Liver (tissue), 9 donors: ENCODE results near the gene TRIM33. TPM values are rescaled to one million over a fixed set of nuclear protein-coding genes. Genes with fewer than 3 reads are reported as not detected.

Source experiments
- DNase-seq: peaks from one replicate; pipeline ENCODE4 v3.0.0-alpha.2; 2017; ENCODE audit warnings: low spot score
- H3K27ac ChIP-seq, 2 donors: one replicate each; pipeline ENCODE4 v1.7.0; 2013; ENCODE audit warnings: inconsistent platforms in 2 of 2, low read length in 2 of 2, control low read depth in 1 of 2, low read depth in 1 of 2, mild to moderate bottlenecking in 1 of 2
- H3K27me3 ChIP-seq, 4 donors: one replicate each; pipeline versions ENCODE4 v1.6.1 to v1.7.0; 2013; ENCODE audit warnings: low read length in 3 of 4, inconsistent platforms in 1 of 4, mild to moderate bottlenecking in 1 of 4, moderate library complexity in 1 of 4; ENCODE audit not compliant: control insufficient read depth in 4 of 4, insufficient read depth in 4 of 4
- H3K36me3 ChIP-seq, 4 donors: one replicate each; pipeline versions ENCODE4 v1.6.1 to v1.7.0; 2013; ENCODE audit warnings: low read length in 3 of 4, mild to moderate bottlenecking in 3 of 4, low read depth in 1 of 4, moderate library complexity in 1 of 4; ENCODE audit not compliant: control insufficient read depth in 4 of 4, insufficient read depth in 3 of 4
- H3K4me1 ChIP-seq, 4 donors: one replicate each; pipeline versions ENCODE4 v1.6.1 to v1.7.0; 2013; ENCODE audit warnings: low read length in 3 of 4, mild to moderate bottlenecking in 3 of 4, moderate library complexity in 1 of 4; ENCODE audit not compliant: control insufficient read depth in 4 of 4, insufficient read depth in 4 of 4
- H3K4me3 ChIP-seq, 3 donors: one replicate each; pipeline versions ENCODE4 v1.6.1 to v1.7.0; 2013; ENCODE audit warnings: low read length in 3 of 3, control low read depth in 1 of 3, low read depth in 1 of 3, mild to moderate bottlenecking in 1 of 3
- H3K9ac ChIP-seq, 2 donors: one replicate each; pipeline ENCODE4 v1.7.0; 2013; ENCODE audit warnings: low read length in 2 of 2, mild to moderate bottlenecking in 2 of 2, moderate library complexity in 2 of 2, control low read depth in 1 of 2, low read depth in 1 of 2
- H3K9me3 ChIP-seq, 4 donors: one replicate each; pipeline versions ENCODE4 v1.6.1 to v1.7.0; 2013; ENCODE audit warnings: low read length in 3 of 4; ENCODE audit not compliant: control insufficient read depth in 4 of 4
- EGR1 ChIP-seq, 2 donors: IDR thresholded peaks; 2 replicates each; pipeline ENCODE4 v1.6.1; 2016 to 2018; ENCODE audit warnings: antibody characterized with exemption in 2 of 2, low read depth in 2 of 2
- FOXA1 ChIP-seq: IDR thresholded peaks from 2 replicates; pipeline ENCODE4 v1.6.1; 2016; ENCODE audit warnings: antibody characterized with exemption
- FOXA2 ChIP-seq: IDR thresholded peaks from 2 replicates; pipeline ENCODE4 v1.6.1; 2016; ENCODE audit warnings: antibody characterized with exemption
- GABPA ChIP-seq, 2 donors: IDR thresholded peaks in 1 of 2; conservative IDR thresholded peaks in 1 of 2; 2 replicates each; pipeline ENCODE4 v1.6.1; 2016; ENCODE audit warnings: antibody characterized with exemption in 2 of 2, mild to moderate bottlenecking in 1 of 2, moderate library complexity in 1 of 2
- HNF4A ChIP-seq, 2 donors: conservative IDR thresholded peaks; 2 replicates each; pipeline ENCODE4 v1.6.1; 2016; ENCODE audit warnings: antibody characterized with exemption in 2 of 2, mild to moderate bottlenecking in 2 of 2
- HNF4G ChIP-seq: IDR thresholded peaks from 2 replicates; pipeline ENCODE4 v1.6.1; 2016; ENCODE audit warnings: antibody characterized with exemption
- JUND ChIP-seq, 2 donors: IDR thresholded peaks; 2 replicates each; pipeline ENCODE4 v1.6.1; 2016; ENCODE audit warnings: antibody characterized with exemption in 2 of 2
- NR2F2 ChIP-seq: IDR thresholded peaks from 2 replicates; pipeline ENCODE4 v1.6.1; 2016; ENCODE audit warnings: antibody characterized with exemption
- RAD21 ChIP-seq, 2 donors: IDR thresholded peaks; 2 replicates each; pipeline ENCODE4 v1.6.1; 2016; ENCODE audit warnings: antibody characterized with exemption in 2 of 2, mild to moderate bottlenecking in 2 of 2
- RXRA ChIP-seq, 2 donors: IDR thresholded peaks; 2 replicates each; pipeline ENCODE4 v1.6.1; 2017 to 2018; ENCODE audit warnings: antibody characterized with exemption in 2 of 2, mild to moderate bottlenecking in 1 of 2
- SP1 ChIP-seq: IDR thresholded peaks from 2 replicates; pipeline ENCODE4 v1.6.1; 2018; ENCODE audit warnings: antibody characterized with exemption, mild to moderate bottlenecking
- TAF1 ChIP-seq: conservative IDR thresholded peaks from 2 replicates; pipeline ENCODE4 v1.6.1; 2016; ENCODE audit warnings: antibody characterized with exemption, mild to moderate bottlenecking
- YY1 ChIP-seq: IDR thresholded peaks from 2 replicates; pipeline ENCODE4 v1.6.1; 2016; ENCODE audit warnings: antibody characterized with exemption, mild to moderate bottlenecking
- WGBS: extraction: QIAGEN DNeasy Blood & Tissue Kit; methylation state at CpG from one replicate; pipeline ENCODE4 v1.1.7; 2013; 5-methylcytosine and 5-hydroxymethylcytosine counted together
- polyA plus RNA-seq, 2 donors: library from polyadenylated mRNA; stranded (reverse) in 1 of 2; unstranded in 1 of 2; fragments of 200-250 nt in 1 of 2; fragments of >200 nt in 1 of 2; fragmentation: Nextera tagmentation in 1 of 2; extraction: Ambion mirVana in 1 of 2; gene quantifications; one replicate each; pipeline versions ENCODE4 v1.2.1 to v1.2.3, GENCODE V29; 2013 to 2015
- total RNA-seq, 2 donors: library from RNA; depleted of rRNA; stranded (reverse); fragments of >200 nt; gene quantifications; one replicate each; pipeline ENCODE4 v1.2.3, GENCODE V29; 2014
- TF ChIP-seq, protein P1 (sequence below): IDR thresholded peaks from 2 replicates; pipeline ENCODE4 v1.6.1; 2016; ENCODE audit warnings: antibody characterized with exemption, mild to moderate bottlenecking
- TF ChIP-seq, protein P2 (sequence below): IDR thresholded peaks from 2 replicates; pipeline ENCODE4 v1.6.1; 2016; ENCODE audit warnings: antibody characterized with exemption
- TF ChIP-seq, protein P3 (sequence below): IDR thresholded peaks from 2 replicates; pipeline ENCODE4 v1.6.1; 2016; ENCODE audit warnings: antibody characterized with exemption
- TF ChIP-seq, protein P4 (sequence below): IDR thresholded peaks from 2 replicates; pipeline ENCODE4 v1.6.1; 2016; ENCODE audit warnings: antibody characterized with exemption
- donor health status: healthy.
- donor health status: healthy.
- donor health status: healthy.
- donor health status: healthy.
- donor health status: healthy.

Gene TRIM33
- total and polyA plus RNA-seq, 4 donors, result 4.5 to 30.5 (median 16.6) TPM

DNA sequence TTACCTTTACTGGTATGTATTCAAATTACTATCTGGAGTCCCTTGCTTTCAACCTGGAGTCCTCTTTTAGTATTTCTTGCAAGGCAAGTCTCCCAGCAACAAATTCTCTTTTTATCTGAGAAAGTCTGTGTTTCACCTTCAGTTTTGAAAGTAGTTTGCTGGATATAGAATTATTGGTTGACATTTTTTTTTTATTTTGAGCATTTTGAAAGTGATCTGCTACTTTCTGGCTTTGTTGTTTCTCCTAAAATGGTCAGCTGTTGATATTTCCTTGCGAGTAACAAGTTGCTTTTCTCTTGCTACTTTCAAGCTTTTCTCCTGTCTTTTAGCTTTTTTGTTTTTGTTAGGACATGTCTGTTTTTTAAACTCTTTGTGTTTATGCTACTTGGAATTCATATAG lies 126.1 kb downstream of the TRIM33 start (continued):
- TF ChIP-seq, protein P1, sequence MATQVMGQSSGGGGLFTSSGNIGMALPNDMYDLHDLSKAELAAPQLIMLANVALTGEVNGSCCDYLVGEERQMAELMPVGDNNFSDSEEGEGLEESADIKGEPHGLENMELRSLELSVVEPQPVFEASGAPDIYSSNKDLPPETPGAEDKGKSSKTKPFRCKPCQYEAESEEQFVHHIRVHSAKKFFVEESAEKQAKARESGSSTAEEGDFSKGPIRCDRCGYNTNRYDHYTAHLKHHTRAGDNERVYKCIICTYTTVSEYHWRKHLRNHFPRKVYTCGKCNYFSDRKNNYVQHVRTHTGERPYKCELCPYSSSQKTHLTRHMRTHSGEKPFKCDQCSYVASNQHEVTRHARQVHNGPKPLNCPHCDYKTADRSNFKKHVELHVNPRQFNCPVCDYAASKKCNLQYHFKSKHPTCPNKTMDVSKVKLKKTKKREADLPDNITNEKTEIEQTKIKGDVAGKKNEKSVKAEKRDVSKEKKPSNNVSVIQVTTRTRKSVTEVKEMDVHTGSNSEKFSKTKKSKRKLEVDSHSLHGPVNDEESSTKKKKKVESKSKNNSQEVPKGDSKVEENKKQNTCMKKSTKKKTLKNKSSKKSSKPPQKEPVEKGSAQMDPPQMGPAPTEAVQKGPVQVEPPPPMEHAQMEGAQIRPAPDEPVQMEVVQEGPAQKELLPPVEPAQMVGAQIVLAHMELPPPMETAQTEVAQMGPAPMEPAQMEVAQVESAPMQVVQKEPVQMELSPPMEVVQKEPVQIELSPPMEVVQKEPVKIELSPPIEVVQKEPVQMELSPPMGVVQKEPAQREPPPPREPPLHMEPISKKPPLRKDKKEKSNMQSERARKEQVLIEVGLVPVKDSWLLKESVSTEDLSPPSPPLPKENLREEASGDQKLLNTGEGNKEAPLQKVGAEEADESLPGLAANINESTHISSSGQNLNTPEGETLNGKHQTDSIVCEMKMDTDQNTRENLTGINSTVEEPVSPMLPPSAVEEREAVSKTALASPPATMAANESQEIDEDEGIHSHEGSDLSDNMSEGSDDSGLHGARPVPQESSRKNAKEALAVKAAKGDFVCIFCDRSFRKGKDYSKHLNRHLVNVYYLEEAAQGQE, result no peak
- TF ChIP-seq YY1 (no peak), EGR1 (IDR thresholded peaks at IDR 0.05; ENCODE audit: low read depth in 2 of 2) (no peak), RAD21 (IDR thresholded peaks at IDR 0.05) (no peak)

DNA sequence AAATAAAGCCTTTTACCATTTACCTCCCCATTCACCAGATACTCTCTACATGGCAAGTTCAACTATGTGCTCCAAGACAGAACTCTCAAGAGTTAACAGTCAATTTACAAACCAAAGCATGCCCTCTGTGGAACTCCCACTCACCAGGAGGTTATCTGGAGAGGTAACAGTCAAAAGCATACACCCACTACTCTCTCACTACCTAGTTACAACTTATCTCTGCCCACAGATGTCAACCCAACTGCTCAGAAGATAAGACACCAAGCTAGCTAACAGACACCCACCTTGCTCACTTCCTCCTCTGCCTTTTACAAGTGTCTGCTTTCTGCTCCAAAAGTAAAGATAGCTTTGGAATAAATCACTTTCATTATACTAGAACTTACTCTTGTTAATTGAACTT lies 131.0 kb downstream of the TRIM33 start:
- Histone ChIP-seq H3K9ac (no peak overlapping the region), H3K36me3 (no peaks in the 10 kb centered on the region), H3K27ac (no peak overlapping the region), H3K4me3 (no peak overlapping the region), H3K9me3 (peaks cover 0 to 5% (median 1%) of the 10 kb centered on the region in 4 donors), H3K27me3 (no peaks in the 10 kb centered on the region), H3K4me1 (no peaks in the 10 kb centered on the region)
- DNase-seq, result no peak
- TF ChIP-seq, protein P2, sequence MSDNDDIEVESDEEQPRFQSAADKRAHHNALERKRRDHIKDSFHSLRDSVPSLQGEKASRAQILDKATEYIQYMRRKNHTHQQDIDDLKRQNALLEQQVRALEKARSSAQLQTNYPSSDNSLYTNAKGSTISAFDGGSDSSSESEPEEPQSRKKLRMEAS, result no peak
- TF ChIP-seq, protein P3, sequence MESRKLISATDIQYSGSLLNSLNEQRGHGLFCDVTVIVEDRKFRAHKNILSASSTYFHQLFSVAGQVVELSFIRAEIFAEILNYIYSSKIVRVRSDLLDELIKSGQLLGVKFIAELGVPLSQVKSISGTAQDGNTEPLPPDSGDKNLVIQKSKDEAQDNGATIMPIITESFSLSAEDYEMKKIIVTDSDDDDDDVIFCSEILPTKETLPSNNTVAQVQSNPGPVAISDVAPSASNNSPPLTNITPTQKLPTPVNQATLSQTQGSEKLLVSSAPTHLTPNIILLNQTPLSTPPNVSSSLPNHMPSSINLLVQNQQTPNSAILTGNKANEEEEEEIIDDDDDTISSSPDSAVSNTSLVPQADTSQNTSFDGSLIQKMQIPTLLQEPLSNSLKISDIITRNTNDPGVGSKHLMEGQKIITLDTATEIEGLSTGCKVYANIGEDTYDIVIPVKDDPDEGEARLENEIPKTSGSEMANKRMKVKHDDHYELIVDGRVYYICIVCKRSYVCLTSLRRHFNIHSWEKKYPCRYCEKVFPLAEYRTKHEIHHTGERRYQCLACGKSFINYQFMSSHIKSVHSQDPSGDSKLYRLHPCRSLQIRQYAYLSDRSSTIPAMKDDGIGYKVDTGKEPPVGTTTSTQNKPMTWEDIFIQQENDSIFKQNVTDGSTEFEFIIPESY, result no peak
- TF ChIP-seq RXRA (IDR thresholded peaks at IDR 0.05) (no peak), TAF1 (no peak)

DNA sequence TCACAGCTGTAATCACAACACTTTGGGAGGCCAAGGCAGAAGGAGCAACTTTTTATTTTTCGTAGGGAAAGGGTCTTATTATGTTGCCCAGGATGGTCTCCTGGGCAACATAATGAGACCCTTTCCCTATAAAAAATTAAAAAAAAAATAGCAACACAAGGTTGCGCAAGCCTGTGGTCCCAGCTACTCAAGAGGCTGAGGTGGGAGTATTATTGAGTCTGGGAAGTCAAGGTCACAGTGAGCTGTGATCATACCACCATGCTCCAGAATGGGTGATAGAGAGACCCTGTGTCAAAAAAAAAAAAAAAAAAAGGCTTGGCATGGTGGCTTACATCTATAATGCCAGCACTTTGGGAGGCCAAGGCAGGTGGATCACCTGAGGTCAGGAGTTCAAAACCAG lies 131.6 kb downstream of the TRIM33 start:
- H3K27ac ChIP-seq, result no peak overlapping the region
- 92% methylated on average over 2 of the region's 2 CpGs for WGBS
- no peak overlapping the region for H3K4me3 ChIP-seq
- H3K36me3 ChIP-seq, result no peaks in the 10 kb centered on the region
- H3K4me1 ChIP-seq, result no peaks in the 10 kb centered on the region
- DNase-seq, result no peak
- no peak overlapping the region for H3K9ac ChIP-seq
- no peaks in the 10 kb centered on the region for H3K27me3 ChIP-seq
- peaks cover 0 to 3% (median 0%) of the 10 kb centered on the region in 4 donors for H3K9me3 ChIP-seq
- TF ChIP-seq RAD21 (IDR thresholded peaks at IDR 0.05), result no peak
- TF ChIP-seq HNF4G, result no peak
- TF ChIP-seq EGR1 (IDR thresholded peaks at IDR 0.05; ENCODE audit: low read depth in 2 of 2), result no peak
- TF ChIP-seq, protein P3, result no peak
- TF ChIP-seq JUND (IDR thresholded peaks at IDR 0.05), result no peak
- TF ChIP-seq HNF4A (conservative IDR thresholded peaks at IDR 0.05), result no peak
- no peak for TF ChIP-seq FOXA2
- TF ChIP-seq, protein P1, result no peak
- no peak for TF ChIP-seq RXRA (IDR thresholded peaks at IDR 0.05)
- TF ChIP-seq, protein P4, sequence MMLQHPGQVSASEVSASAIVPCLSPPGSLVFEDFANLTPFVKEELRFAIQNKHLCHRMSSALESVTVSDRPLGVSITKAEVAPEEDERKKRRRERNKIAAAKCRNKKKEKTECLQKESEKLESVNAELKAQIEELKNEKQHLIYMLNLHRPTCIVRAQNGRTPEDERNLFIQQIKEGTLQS, result no peak
- no peak for TF ChIP-seq YY1
- no peak for TF ChIP-seq GABPA (IDR thresholded peaks at IDR 0.05 in 1 of 2, conservative IDR thresholded peaks at IDR 0.05 in 1 of 2)
- no peak for TF ChIP-seq NR2F2
- no peak for TF ChIP-seq FOXA1
- TF ChIP-seq, protein P2, result no peak
- TF ChIP-seq SP1, result no peak
- no peak for TF ChIP-seq TAF1
